HEK293 (cell line): ENCODE measurements around the gene PM20D1.

Source experiments
- CTCF ChIA-PET: fragments of 350-600 bp; formaldehyde crosslinking; extraction: SDS; loops from one replicate; lab custom pipeline; 2021; ENCODE audit warnings: antibody characterized with exemption; lab: Yijun Ruan, JAX
- POLR2A ChIA-PET: fragments of 300-600 bp; formaldehyde crosslinking; extraction: SDS; loops from one replicate; lab custom pipeline; 2020; ENCODE audit warnings: antibody characterized with exemption, inconsistent platforms; lab: Yijun Ruan, JAX
- H3K27ac ChIP-seq: fragments of 200-500 bp; sonication (Bioruptor generic); 2 replicates; pipeline ENCODE4 v1.5.1; 2014; ENCODE audit warnings: low read depth, low read length, control low read depth, inconsistent platforms; ENCODE audit errors: extremely low read depth
- H3K36me3 ChIP-seq, 2 experiments: fragments of 200-500 bp in 1 of 2; sonication (Bioruptor generic) in 1 of 2; 1 replicate in 1 of 2; 2 replicates in 1 of 2; pipeline ENCODE4 v1.5.1; 2014 to 2017; ENCODE audit warnings: inconsistent platforms in 2 of 2, low read length in 2 of 2; ENCODE audit not compliant: control insufficient read depth in 2 of 2, insufficient read depth in 1 of 2
- H3K4me1 ChIP-seq: fragments of 200-500 bp; sonication (Bioruptor generic); 2 replicates; pipeline ENCODE4 v1.5.1; 2014; ENCODE audit warnings: mild to moderate bottlenecking, low read length, inconsistent platforms; ENCODE audit not compliant: control insufficient read depth, insufficient read depth
- H3K4me3 ChIP-seq: 2 replicates; pipeline ENCODE4 v1.5.1; 2011; ENCODE audit warnings: low read depth, mild to moderate bottlenecking, control low read depth, low read length, moderate library complexity
- H3K9me3 ChIP-seq: fragments of 200-500 bp; sonication (Bioruptor generic); 2 replicates; pipeline ENCODE4 v1.5.1; 2014; ENCODE audit warnings: low read depth, low read length, inconsistent platforms; ENCODE audit not compliant: control insufficient read depth, insufficient read depth
- GLIS2 ChIP-seq: fragments of 450-650 bp; formaldehyde crosslinking; IDR thresholded peaks from 2 replicates; pipeline ENCODE4 v1.5.1; 2016; ENCODE audit warnings: missing biosample characterization, missing genetic modification characterization
- KLF7 ChIP-seq: fragments of 450-650 bp; formaldehyde crosslinking; IDR thresholded peaks from 2 replicates; pipeline ENCODE4 v1.5.1; 2016; ENCODE audit warnings: missing biosample characterization, missing genetic modification characterization, borderline replicate concordance
- KLF8 ChIP-seq: fragments of 450-650 bp; formaldehyde crosslinking; IDR thresholded peaks from 2 replicates; pipeline ENCODE4 v1.5.1; 2016; ENCODE audit warnings: missing biosample characterization, missing genetic modification characterization
- PRDM1 ChIP-seq: fragments of 450-650 bp; formaldehyde crosslinking; IDR thresholded peaks from 2 replicates; pipeline ENCODE4; 2016; ENCODE audit warnings: missing biosample characterization, missing genetic modification characterization
- SP2 ChIP-seq: fragments of 450-650 bp; formaldehyde crosslinking; IDR thresholded peaks from 2 replicates; pipeline ENCODE4 v1.5.1; 2016; ENCODE audit warnings: missing biosample characterization, missing genetic modification characterization
- SP3 ChIP-seq: fragments of 450-650 bp; formaldehyde crosslinking; IDR thresholded peaks from 2 replicates; pipeline ENCODE4 v1.5.1; 2016; ENCODE audit warnings: missing biosample characterization, missing genetic modification characterization
- TRIM28 ChIP-seq: IDR thresholded peaks from 2 replicates; pipeline ENCODE4 v1.6.1; 2011; ENCODE audit warnings: low read length, control low read depth, borderline replicate concordance
- ZBTB8A ChIP-seq: fragments of 450-650 bp; formaldehyde crosslinking; IDR thresholded peaks from 2 replicates; pipeline ENCODE4 v1.5.1; 2016; ENCODE audit warnings: missing biosample characterization, missing genetic modification characterization
- ZEB2 ChIP-seq: fragments of 450-650 bp; formaldehyde crosslinking; IDR thresholded peaks from 2 replicates; pipeline ENCODE4 v1.5.1; 2016; ENCODE audit warnings: missing biosample characterization, missing genetic modification characterization
- ZFP69B ChIP-seq: fragments of 450-650 bp; formaldehyde crosslinking; IDR thresholded peaks from 2 replicates; pipeline ENCODE4 v1.5.1; 2016; ENCODE audit warnings: missing biosample characterization, missing genetic modification characterization
- ZNF18 ChIP-seq: fragments of 450-650 bp; formaldehyde crosslinking; IDR thresholded peaks from 2 replicates; pipeline ENCODE4 v1.5.1; 2016; ENCODE audit warnings: missing biosample characterization, missing genetic modification characterization
- ZNF248 ChIP-seq: fragments of 450-650 bp; formaldehyde crosslinking; IDR thresholded peaks from 2 replicates; pipeline ENCODE4 v1.5.1; 2017; ENCODE audit warnings: missing biosample characterization, missing genetic modification characterization
- ZNF274 ChIP-seq, 2 experiments: fragments of 200-500 bp in 1 of 2; fragments of 450-650 bp in 1 of 2; sonication (Bioruptor generic) in 1 of 2; formaldehyde crosslinking in 1 of 2; IDR thresholded peaks; 2 replicates each; pipeline versions ENCODE4 v1.5.1 to v1.6.1; 2014 to 2016; ENCODE audit warnings: borderline replicate concordance in 1 of 2, inconsistent platforms in 1 of 2, low read length in 1 of 2, missing biosample characterization in 1 of 2, missing genetic modification characterization in 1 of 2
- ZNF48 ChIP-seq: fragments of 450-650 bp; formaldehyde crosslinking; IDR thresholded peaks from 2 replicates; pipeline ENCODE4 v1.5.1; 2016; ENCODE audit warnings: missing biosample characterization, missing genetic modification characterization
- ZNF558 ChIP-seq: fragments of 450-650 bp; formaldehyde crosslinking; IDR thresholded peaks from 2 replicates; pipeline ENCODE4 v1.5.1; 2016; ENCODE audit warnings: missing biosample characterization, missing genetic modification characterization
- ZNF600 ChIP-seq: fragments of 450-650 bp; formaldehyde crosslinking; IDR thresholded peaks from 2 replicates; pipeline ENCODE4 v1.5.1; 2016; ENCODE audit warnings: missing biosample characterization, missing genetic modification characterization
- ZNF621 ChIP-seq: fragments of 450-650 bp; formaldehyde crosslinking; IDR thresholded peaks from 2 replicates; pipeline ENCODE4 v1.5.1; 2017; ENCODE audit warnings: missing biosample characterization, missing genetic modification characterization
- ZNF629 ChIP-seq: fragments of 450-650 bp; formaldehyde crosslinking; IDR thresholded peaks from 2 replicates; pipeline ENCODE4 v1.5.1; 2017; ENCODE audit warnings: missing biosample characterization, missing genetic modification characterization
- ZNF660 ChIP-seq: fragments of 450-650 bp; IDR thresholded peaks from 2 replicates; pipeline ENCODE4 v1.5.1; 2018; ENCODE audit warnings: missing biosample characterization, mild to moderate bottlenecking, missing genetic modification characterization
- ZNF664 ChIP-seq: fragments of 450-650 bp; formaldehyde crosslinking; IDR thresholded peaks from 2 replicates; pipeline ENCODE4 v1.5.1; 2016; ENCODE audit warnings: missing biosample characterization, missing genetic modification characterization
- ZNF76 ChIP-seq: fragments of 450-650 bp; formaldehyde crosslinking; IDR thresholded peaks from 2 replicates; pipeline ENCODE4; 2016; ENCODE audit warnings: low read depth, missing biosample characterization, missing genetic modification characterization, borderline replicate concordance
- TF ChIP-seq, protein P1 (sequence below): fragments of 450-650 bp; formaldehyde crosslinking; IDR thresholded peaks from 2 replicates; pipeline ENCODE4 v1.5.1; 2016; ENCODE audit warnings: missing biosample characterization, missing genetic modification characterization
- TF ChIP-seq, protein P2 (sequence below): fragments of 450-650 bp; formaldehyde crosslinking; IDR thresholded peaks from 2 replicates; pipeline ENCODE4 v1.5.1; 2017; ENCODE audit warnings: missing biosample characterization, missing genetic modification characterization
- TF ChIP-seq, protein P3 (sequence below): fragments of 450-650 bp; formaldehyde crosslinking; IDR thresholded peaks from 2 replicates; pipeline ENCODE4 v1.5.1; 2016; ENCODE audit warnings: missing biosample characterization, missing genetic modification characterization

Gene PM20D1

GRCh38 chr1:205813755-205814058 lies 36.2 kb downstream of the PM20D1 start:
- peak overlapping the region; percentile 76 for H3K4me3 ChIP-seq
- H3K9me3 ChIP-seq: no peaks in the 10 kb centered on the region
- H3K36me3 ChIP-seq: peaks cover 0 to 18% of the 10 kb centered on the region in 2 experiments; a peak in 1 of 3 replicates
- TF ChIP-seq SP2 (tag by site-specific recombination): peak; percentile 60
- no peak for TF ChIP-seq TRIM28
- 0 out of 2 replicates have a peak, but pooled peaks have one; percentile 5 for TF ChIP-seq ZFP69B (tag by site-specific recombination)
- 0 out of 2 replicates have a peak, but pooled peaks have one; percentile 20 for TF ChIP-seq ZEB2 (tag by site-specific recombination)
- no peak for TF ChIP-seq ZNF558
- peak; percentile 10 for TF ChIP-seq SP3 (tag by site-specific recombination)
- TF ChIP-seq, protein P1, sequence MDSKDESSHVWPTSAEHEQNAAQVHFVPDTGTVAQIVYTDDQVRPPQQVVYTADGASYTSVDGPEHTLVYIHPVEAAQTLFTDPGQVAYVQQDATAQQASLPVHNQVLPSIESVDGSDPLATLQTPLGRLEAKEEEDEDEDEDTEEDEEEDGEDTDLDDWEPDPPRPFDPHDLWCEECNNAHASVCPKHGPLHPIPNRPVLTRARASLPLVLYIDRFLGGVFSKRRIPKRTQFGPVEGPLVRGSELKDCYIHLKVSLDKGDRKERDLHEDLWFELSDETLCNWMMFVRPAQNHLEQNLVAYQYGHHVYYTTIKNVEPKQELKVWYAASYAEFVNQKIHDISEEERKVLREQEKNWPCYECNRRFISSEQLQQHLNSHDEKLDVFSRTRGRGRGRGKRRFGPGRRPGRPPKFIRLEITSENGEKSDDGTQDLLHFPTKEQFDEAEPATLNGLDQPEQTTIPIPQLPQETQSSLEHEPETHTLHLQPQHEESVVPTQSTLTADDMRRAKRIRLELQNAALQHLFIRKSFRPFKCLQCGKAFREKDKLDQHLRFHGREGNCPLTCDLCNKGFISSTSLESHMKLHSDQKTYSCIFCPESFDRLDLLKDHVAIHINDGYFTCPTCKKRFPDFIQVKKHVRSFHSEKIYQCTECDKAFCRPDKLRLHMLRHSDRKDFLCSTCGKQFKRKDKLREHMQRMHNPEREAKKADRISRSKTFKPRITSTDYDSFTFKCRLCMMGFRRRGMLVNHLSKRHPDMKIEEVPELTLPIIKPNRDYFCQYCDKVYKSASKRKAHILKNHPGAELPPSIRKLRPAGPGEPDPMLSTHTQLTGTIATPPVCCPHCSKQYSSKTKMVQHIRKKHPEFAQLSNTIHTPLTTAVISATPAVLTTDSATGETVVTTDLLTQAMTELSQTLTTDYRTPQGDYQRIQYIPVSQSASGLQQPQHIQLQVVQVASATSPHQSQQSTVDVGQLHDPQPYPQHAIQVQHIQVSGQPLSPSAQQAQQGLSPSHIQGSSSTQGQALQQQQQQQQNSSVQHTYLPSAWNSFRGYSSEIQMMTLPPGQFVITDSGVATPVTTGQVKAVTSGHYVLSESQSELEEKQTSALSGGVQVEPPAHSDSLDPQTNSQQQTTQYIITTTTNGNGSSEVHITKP (tag by site-specific recombination): peak; percentile 32
- 0 out of 2 replicates have a peak, but pooled peaks have one; percentile 43 for TF ChIP-seq PRDM1
- TF ChIP-seq ZNF664: no peak
- no peak for TF ChIP-seq KLF7 (tag by site-specific recombination)
- TF ChIP-seq ZNF600: peak; percentile 36; the same call in 1 of the 2 replicates
- peak; percentile 15; the same call in 1 of the 2 replicates for TF ChIP-seq GLIS2
- no peak for TF ChIP-seq ZNF621 (tag by site-specific recombination)
- peaks cover 12% of the 10 kb centered on the region for H3K4me1 ChIP-seq
- no peak overlapping the region for H3K27ac ChIP-seq
- ChIA-PET CTCF (interaction anchor here (1.2 to 1.5 kb wide), 2 partner anchors 13 to 163 kb away, joined by 3 to 11 read pairs; no protein-coding TSS in a partner anchor), POLR2A (no interaction called here)

DNA sequence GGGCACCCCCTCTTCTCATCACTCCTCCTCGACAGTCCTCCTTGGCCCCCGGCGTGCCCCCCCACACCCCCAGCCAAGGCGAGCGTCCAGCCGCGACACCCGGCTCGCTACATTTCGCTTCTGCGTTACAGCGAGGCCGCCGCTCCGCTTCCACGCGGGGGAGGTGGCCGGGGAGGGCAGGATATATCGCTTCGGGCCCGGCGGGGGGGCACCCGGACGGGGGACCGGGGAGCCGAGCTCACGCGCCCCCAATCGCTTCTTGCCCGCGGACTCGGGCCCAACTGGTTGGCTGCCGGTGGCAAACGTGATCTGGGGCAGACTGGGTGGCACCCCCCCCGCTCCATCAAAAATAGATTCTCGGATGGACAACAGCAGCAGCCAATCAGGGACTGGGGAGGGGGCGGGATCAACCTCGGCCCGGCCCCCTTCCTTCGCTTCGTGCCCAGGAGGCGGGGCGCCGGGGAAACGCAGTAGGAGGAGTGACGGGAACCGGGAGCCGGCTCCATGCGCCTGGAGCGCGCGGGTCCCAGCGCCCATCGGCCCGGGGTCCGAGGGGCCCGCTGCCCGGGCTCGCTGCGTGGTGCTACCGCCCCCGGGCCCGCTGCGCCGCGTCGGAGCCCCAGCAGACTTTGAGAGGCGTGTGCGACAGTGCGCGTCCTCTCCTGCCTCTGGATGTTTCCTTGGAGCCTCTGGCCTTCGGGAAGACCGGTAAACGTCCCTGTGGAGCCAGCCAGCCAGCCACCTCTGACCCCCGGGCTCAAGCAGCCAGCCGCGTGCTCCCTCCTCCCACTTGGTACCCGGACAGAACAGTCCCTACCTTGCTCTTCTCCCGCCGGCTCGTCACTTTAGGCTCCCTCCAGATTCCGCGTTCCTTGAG lies 36.8 kb downstream of the PM20D1 start, which contains the start of gene SLC41A1:
TSS of gene SLC41A1 (minus strand) at position 321 of the 877 bp plus-strand sequence. CDS start 2,757 bp downstream, outside the sequence.
- Histone ChIP-seq H3K4me3 (peak within 1 kb of the TSS; percentile 76), H3K4me1 (peaks cover 12% of the 10 kb centered on the region), H3K36me3 (peaks cover 0 to 24% of the 10 kb centered on the region in 2 experiments; a peak in 1 of 3 replicates), H3K9me3 (no peaks in the 10 kb centered on the region), H3K27ac (peak within 1 kb of the TSS; percentile 58; the same call in 1 of the 2 replicates)
- CTCF ChIA-PET: interaction anchor here (0.6 to 1.5 kb wide), 3 partner anchors 14 to 164 kb away, joined by 3 to 11 read pairs (median 3); no protein-coding TSS in a partner anchor
- POLR2A ChIA-PET: no interaction called here
- TF ChIP-seq KLF7 (tag by site-specific recombination) (peak; percentile 38; the same call in 1 of the 2 replicates), ZNF660 (peak; percentile 72), ZNF248 (no peak), ZNF18 (tag by site-specific recombination) (0 out of 2 replicates have a peak, but pooled peaks have one; percentile 29), PRDM1 (no peak), KLF8 (peak; percentile 74), ZNF274 (IDR thresholded peaks at IDR 0.05; ENCODE audit: low read length) (no peak), ZNF274 (tag by site-specific recombination; IDR thresholded peaks at IDR 0.05; ENCODE audit: borderline replicate concordance) (no peak), ZNF629 (tag by site-specific recombination) (peak; percentile 61; the same call in 1 of the 2 replicates), ZBTB8A (tag by site-specific recombination) (peak; percentile 77), SP2 (tag by site-specific recombination) (peak; percentile 84), ZNF76 (tag by site-specific recombination) (0 out of 2 replicates have a peak, but pooled peaks have one; percentile 11), ZNF621 (tag by site-specific recombination) (no peak), ZNF48 (tag by site-specific recombination) (no peak)
- TF ChIP-seq, protein P2, sequence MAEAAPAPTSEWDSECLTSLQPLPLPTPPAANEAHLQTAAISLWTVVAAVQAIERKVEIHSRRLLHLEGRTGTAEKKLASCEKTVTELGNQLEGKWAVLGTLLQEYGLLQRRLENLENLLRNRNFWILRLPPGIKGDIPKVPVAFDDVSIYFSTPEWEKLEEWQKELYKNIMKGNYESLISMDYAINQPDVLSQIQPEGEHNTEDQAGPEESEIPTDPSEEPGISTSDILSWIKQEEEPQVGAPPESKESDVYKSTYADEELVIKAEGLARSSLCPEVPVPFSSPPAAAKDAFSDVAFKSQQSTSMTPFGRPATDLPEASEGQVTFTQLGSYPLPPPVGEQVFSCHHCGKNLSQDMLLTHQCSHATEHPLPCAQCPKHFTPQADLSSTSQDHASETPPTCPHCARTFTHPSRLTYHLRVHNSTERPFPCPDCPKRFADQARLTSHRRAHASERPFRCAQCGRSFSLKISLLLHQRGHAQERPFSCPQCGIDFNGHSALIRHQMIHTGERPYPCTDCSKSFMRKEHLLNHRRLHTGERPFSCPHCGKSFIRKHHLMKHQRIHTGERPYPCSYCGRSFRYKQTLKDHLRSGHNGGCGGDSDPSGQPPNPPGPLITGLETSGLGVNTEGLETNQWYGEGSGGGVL (tag by site-specific recombination): peak; percentile 40
- TF ChIP-seq, protein P3, sequence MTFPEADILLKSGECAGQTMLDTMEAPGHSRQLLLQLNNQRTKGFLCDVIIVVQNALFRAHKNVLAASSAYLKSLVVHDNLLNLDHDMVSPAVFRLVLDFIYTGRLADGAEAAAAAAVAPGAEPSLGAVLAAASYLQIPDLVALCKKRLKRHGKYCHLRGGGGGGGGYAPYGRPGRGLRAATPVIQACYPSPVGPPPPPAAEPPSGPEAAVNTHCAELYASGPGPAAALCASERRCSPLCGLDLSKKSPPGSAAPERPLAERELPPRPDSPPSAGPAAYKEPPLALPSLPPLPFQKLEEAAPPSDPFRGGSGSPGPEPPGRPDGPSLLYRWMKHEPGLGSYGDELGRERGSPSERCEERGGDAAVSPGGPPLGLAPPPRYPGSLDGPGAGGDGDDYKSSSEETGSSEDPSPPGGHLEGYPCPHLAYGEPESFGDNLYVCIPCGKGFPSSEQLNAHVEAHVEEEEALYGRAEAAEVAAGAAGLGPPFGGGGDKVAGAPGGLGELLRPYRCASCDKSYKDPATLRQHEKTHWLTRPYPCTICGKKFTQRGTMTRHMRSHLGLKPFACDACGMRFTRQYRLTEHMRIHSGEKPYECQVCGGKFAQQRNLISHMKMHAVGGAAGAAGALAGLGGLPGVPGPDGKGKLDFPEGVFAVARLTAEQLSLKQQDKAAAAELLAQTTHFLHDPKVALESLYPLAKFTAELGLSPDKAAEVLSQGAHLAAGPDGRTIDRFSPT (tag by site-specific recombination): peak; percentile 98
